Sigmoid colon (tissue), 4 donors: Measurements from ENCODE around the gene XAF1.
"Not testable (repeated sequence)": the region's sequence is repeated elsewhere in the genome, so short reads cannot be mapped to it uniquely, and the experiment has no call there.

Experiments used
- EP300 ChIP-seq, 4 donors: sonication (generic); formaldehyde crosslinking; IDR thresholded peaks; one replicate each; pipeline ENCODE4 v1.6.1; 2017; ENCODE audit warnings: antibody characterized with exemption in 4 of 4
- TF ChIP-seq, protein P1 (sequence below), 4 experiments: fragments of 450-650 bp in 3 of 4; fragments of 200-600 bp in 1 of 4; IDR thresholded peaks; one replicate each; pipeline ENCODE4 v1.5.1; 2016 to 2019; ENCODE audit warnings: antibody characterized with exemption in 4 of 4, mild to moderate bottlenecking in 3 of 4, moderate library complexity in 2 of 4

DNA sequence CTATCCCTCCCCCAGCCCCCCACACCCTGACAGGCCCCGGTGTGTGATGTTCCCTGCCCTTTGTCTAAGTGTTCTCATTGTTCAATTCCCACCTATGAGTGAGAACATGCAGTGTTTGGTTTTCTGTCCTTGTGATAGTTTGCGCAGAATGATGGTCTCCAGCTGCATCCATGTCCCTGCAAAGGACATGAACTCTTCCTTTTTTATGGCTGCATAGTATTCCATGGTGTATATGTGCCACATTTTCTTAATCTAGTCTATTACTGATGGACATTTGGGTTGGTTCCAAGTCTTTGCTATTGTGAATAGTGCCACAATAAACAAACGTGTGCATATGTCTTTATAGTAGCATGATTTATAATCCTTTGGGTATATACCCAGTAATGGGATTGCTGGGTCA is 60.5 kb downstream of the XAF1 start:
- TF ChIP-seq EP300 (IDR thresholded peaks at IDR 0.05), result not testable (repeated sequence)
- TF ChIP-seq, protein P1, sequence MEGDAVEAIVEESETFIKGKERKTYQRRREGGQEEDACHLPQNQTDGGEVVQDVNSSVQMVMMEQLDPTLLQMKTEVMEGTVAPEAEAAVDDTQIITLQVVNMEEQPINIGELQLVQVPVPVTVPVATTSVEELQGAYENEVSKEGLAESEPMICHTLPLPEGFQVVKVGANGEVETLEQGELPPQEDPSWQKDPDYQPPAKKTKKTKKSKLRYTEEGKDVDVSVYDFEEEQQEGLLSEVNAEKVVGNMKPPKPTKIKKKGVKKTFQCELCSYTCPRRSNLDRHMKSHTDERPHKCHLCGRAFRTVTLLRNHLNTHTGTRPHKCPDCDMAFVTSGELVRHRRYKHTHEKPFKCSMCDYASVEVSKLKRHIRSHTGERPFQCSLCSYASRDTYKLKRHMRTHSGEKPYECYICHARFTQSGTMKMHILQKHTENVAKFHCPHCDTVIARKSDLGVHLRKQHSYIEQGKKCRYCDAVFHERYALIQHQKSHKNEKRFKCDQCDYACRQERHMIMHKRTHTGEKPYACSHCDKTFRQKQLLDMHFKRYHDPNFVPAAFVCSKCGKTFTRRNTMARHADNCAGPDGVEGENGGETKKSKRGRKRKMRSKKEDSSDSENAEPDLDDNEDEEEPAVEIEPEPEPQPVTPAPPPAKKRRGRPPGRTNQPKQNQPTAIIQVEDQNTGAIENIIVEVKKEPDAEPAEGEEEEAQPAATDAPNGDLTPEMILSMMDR (IDR thresholded peaks at IDR 0.05), result not testable (repeated sequence)
